Ovary (tissue), 9 donors: ENCODE results near the gene ABHD17A. TPM values are rescaled to one million over a fixed set of nuclear protein-coding genes. Genes with fewer than 3 reads are reported as not detected.
A peak's percentile ranks its signal among the peaks of the same experiment; 100 is the strongest.

Source experiments
- DNase-seq, 5 donors: peaks; one replicate each; pipeline ENCODE4 v3.0.0-alpha.2; 2019 to 2020
- H3K27ac ChIP-seq, 2 donors: fragments of 200-600 bp; one replicate each; pipeline versions ENCODE4 v1.5.1 to v1.8.0; 2019 to 2022
- H3K27me3 ChIP-seq: fragments of 200-600 bp; one replicate; pipeline ENCODE4 v1.8.0; 2022
- H3K36me3 ChIP-seq: fragments of 200-600 bp; sonication (generic); one replicate; pipeline ENCODE4 v1.5.1; 2019
- H3K4me1 ChIP-seq: one replicate; pipeline ENCODE4 v1.8.1; 2013; ENCODE audit warnings: mild to moderate bottlenecking, moderate library complexity; ENCODE audit not compliant: insufficient read depth
- H3K4me3 ChIP-seq: fragments of 200-600 bp; sonication (generic); one replicate; pipeline ENCODE4 v1.5.1; 2017
- H3K9me3 ChIP-seq, 2 donors: fragments of 200-600 bp in 1 of 2; sonication (generic) in 1 of 2; one replicate each; pipeline versions ENCODE4 v1.5.1 to v1.8.1; 2013 to 2019; ENCODE audit warnings: mild to moderate bottlenecking in 1 of 2, moderate library complexity in 1 of 2
- EP300 ChIP-seq: sonication (generic); formaldehyde crosslinking; IDR thresholded peaks from one replicate; pipeline ENCODE4 v1.6.1; 2017; ENCODE audit warnings: antibody characterized with exemption
- POLR2A ChIP-seq: fragments of 450-650 bp; IDR thresholded peaks from one replicate; pipeline ENCODE4 v1.6.1; 2017; ENCODE audit warnings: antibody characterized with exemption, mild to moderate bottlenecking, moderate library complexity
- WGBS, 3 donors: extraction: QIAGEN DNeasy Blood & Tissue Kit in 1 of 3; methylation state at CpG; one replicate each; pipeline versions ENCODE4 v1.1.5 to v1.1.7; 2013 to 2017; 5-methylcytosine and 5-hydroxymethylcytosine counted together
- intact Hi-C, 4 donors: fragments of 100-400 bp; cut with DNase I; formaldehyde crosslinking; loops; one replicate each; pipeline versions ENCODE4 v1.11.0 to v1.15.1; 2022 to 2023
- polyA plus RNA-seq, 2 donors: library from polyadenylated mRNA; stranded (reverse); fragments of 200-250 nt in 1 of 2; fragments of 350-450 nt in 1 of 2; fragmentation: Illumina TruSeq in 1 of 2; extraction: RNeasy Lipid Tissue Mini Kit (QIAGEN cat#74804) in 1 of 2; gene quantifications; one replicate each; pipeline ENCODE4 v1.2.3, GENCODE V29; 2013 to 2014
- total RNA-seq, 7 donors: library from RNA; depleted of rRNA in 2 of 7; stranded (reverse); fragments of >200 nt in 2 of 7; fragmentation: NEBNext Ultra II Directional in 3 of 7; extraction: Animal tissue kit (Norgen Biotek cat#: 25700) in 3 of 7; gene quantifications; one replicate each; pipeline versions ENCODE4 v1.1.0 to v1.2.4, GENCODE V29; 2016 to 2023
- TF ChIP-seq, protein P1 (sequence below), 3 donors: fragments of 450-650 bp in 2 of 3; fragments of 200-600 bp in 1 of 3; IDR thresholded peaks; one replicate each; pipeline versions ENCODE4 v1.5.1 to v1.8.0; 2016 to 2022; ENCODE audit warnings: antibody characterized with exemption in 3 of 3, mild to moderate bottlenecking in 1 of 3
- donor health status: DM: no; HTN: no; CAD: no; lungs with moderate emphysema.
- donor health status: DM: no; HTN: no; CAD: no.
- donor health status: Bipolar disorder and iron deficiency.
- donor health status: DM: yes; HTN: yes; CAD: no.
- donor health status: DM: no; HTN: no; CAD: no.
- donor health status: DM: yes; HTN: yes; CAD: no.

Gene ABHD17A
- total and polyA plus RNA-seq, 9 donors = 0.57 to 87.3 (median 65.4) TPM

DNA sequence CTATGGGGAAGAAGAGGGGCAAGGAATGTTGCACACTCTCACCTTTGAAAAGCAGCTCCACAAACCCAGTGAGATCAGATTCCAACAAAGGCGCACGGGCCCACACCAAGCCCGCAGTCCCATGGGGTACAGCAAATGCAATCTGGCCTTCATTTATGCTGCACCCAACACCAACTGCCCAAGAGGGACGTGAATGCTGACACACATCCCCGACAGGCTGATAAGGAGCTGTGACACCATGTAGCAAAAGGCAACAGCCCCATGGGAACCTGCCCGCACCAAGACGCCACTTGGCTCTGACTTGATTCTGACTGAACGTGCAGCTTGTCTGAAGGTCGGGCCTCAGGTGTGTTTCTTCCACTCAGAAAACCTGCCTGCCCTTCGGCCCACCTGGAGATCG, 54.3 kb downstream of the ABHD17A start:
- intact Hi-C loops = no loop called here
- no peaks in the 10 kb centered on the region for H3K9me3 ChIP-seq
- TF ChIP-seq, protein P1, sequence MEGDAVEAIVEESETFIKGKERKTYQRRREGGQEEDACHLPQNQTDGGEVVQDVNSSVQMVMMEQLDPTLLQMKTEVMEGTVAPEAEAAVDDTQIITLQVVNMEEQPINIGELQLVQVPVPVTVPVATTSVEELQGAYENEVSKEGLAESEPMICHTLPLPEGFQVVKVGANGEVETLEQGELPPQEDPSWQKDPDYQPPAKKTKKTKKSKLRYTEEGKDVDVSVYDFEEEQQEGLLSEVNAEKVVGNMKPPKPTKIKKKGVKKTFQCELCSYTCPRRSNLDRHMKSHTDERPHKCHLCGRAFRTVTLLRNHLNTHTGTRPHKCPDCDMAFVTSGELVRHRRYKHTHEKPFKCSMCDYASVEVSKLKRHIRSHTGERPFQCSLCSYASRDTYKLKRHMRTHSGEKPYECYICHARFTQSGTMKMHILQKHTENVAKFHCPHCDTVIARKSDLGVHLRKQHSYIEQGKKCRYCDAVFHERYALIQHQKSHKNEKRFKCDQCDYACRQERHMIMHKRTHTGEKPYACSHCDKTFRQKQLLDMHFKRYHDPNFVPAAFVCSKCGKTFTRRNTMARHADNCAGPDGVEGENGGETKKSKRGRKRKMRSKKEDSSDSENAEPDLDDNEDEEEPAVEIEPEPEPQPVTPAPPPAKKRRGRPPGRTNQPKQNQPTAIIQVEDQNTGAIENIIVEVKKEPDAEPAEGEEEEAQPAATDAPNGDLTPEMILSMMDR (IDR thresholded peaks at IDR 0.05) = no peak
- TF ChIP-seq POLR2A = no peak
- no peak for DNase-seq
- H3K36me3 ChIP-seq = no peaks in the 10 kb centered on the region
- H3K4me1 ChIP-seq = peaks cover 23% of the 10 kb centered on the region
- H3K27me3 ChIP-seq = no peaks in the 10 kb centered on the region
- no peak overlapping the region for H3K4me3 ChIP-seq
- WGBS, 3 donors = 87 to 92% (median 90%) methylated on average over 11 of the region's 11 CpGs
- no peak overlapping the region for H3K27ac ChIP-seq

GRCh38 chr19:1830568-1830967, 54.7 kb downstream of the ABHD17A start:
- 89 to 93% (median 92%) methylated on average over 15 of the region's 15 CpGs for WGBS, 3 donors
- H3K27ac ChIP-seq = no peak overlapping the region
- H3K9me3 ChIP-seq = no peaks in the 10 kb centered on the region
- H3K4me1 ChIP-seq = peaks cover 26% of the 10 kb centered on the region
- H3K4me3 ChIP-seq = no peak overlapping the region
- H3K36me3 ChIP-seq = no peaks in the 10 kb centered on the region
- H3K27me3 ChIP-seq = no peaks in the 10 kb centered on the region
- intact Hi-C loops = no loop called here
- no peak for DNase-seq
- TF ChIP-seq POLR2A (no peak), EP300 (no peak)
- TF ChIP-seq, protein P1 (IDR thresholded peaks at IDR 0.05) = no peak

DNA sequence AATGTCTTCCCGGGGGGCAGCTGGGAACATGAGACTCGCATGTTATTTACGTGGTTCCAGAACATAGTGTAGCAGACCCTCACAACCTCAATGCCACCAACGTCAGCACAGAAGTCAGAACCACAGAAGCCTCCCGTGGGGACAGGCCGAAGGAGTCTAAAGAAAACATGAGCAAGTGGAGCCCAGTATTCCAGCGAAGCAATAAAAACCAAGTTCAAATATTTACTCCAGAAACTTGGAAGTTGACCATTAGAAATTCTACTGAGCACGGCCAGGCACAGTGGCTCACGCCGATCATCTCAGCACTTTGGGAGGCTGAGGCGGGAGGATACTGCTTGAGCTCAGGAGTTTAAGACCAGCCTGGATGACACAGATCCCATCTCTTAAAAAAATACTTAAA, 55.3 kb downstream of the ABHD17A start:
- WGBS, 3 donors = 86 to 89% (median 88%) methylated on average over 11 of the region's 11 CpGs
- TF ChIP-seq EP300 (no peak), POLR2A (no peak)
- TF ChIP-seq, protein P1 (IDR thresholded peaks at IDR 0.05) = no peak
- no peaks in the 10 kb centered on the region for H3K27me3 ChIP-seq
- no peak overlapping the region for H3K4me3 ChIP-seq
- no peak overlapping the region for H3K27ac ChIP-seq
- H3K4me1 ChIP-seq = peaks cover 26% of the 10 kb centered on the region
- intact Hi-C loops = loop anchor here in 2 of 4 donors (10.0 kb wide), 2 partner anchors 155 to 285 kb away; no protein-coding TSS in a partner anchor
- DNase-seq = no peak
- H3K9me3 ChIP-seq = no peaks in the 10 kb centered on the region
- no peaks in the 10 kb centered on the region for H3K36me3 ChIP-seq

GRCh38 chr19:1828279-1829238, 56.7 kb downstream of the ABHD17A start:
- intact Hi-C loops = loop anchor here in 2 of 4 donors (10.0 kb wide), 2 partner anchors 154 to 284 kb away; no protein-coding TSS in a partner anchor
- no peaks in the 10 kb centered on the region for H3K27me3 ChIP-seq
- H3K4me1 ChIP-seq = peaks cover 15% of the 10 kb centered on the region
- WGBS, 3 donors = 90 to 95% (median 93%) methylated on average over 51 to 57 of the region's 57 CpGs
- DNase-seq = no peak
- peak overlapping the region in 1 of 2 donors; percentile 89 for H3K27ac ChIP-seq
- no peak for TF ChIP-seq POLR2A
- TF ChIP-seq, protein P1 (IDR thresholded peaks at IDR 0.05) = no peak
- H3K36me3 ChIP-seq = no peaks in the 10 kb centered on the region
- no peaks in the 10 kb centered on the region for H3K9me3 ChIP-seq
- H3K4me3 ChIP-seq = no peak overlapping the region
